GM12874 (cell line): ENCODE measurements around the gene PAGE4.
A peak's percentile ranks its signal among the peaks of the same experiment; 100 is the strongest.

Experiments
- CTCF ChIP-seq: IDR thresholded peaks from 2 replicates; pipeline ENCODE4 v1.5.1; 2011; ENCODE audit warnings: low read depth, mild to moderate bottlenecking, control low read depth, low read length, moderate library complexity; ENCODE audit not compliant: insufficient read depth

The PAGE4 gene

GRCh38 chrX:49816435-49816834 is 12.7 kb upstream of the PAGE4 start:
- TF ChIP-seq CTCF = no peak

- TF ChIP-seq CTCF = peak; percentile 51
Measured at GRCh38 chrX:49838374-49838773, 9.3 kb downstream of the PAGE4 start.

- TF ChIP-seq CTCF = peak; percentile 39; the same call in 1 of the 2 replicates
Measured at GRCh38 chrX:49840679-49841078, 11.6 kb downstream of the PAGE4 start.

- TF ChIP-seq CTCF = no peak
Measured at GRCh38 chrX:49842621-49843020, 13.5 kb downstream of the PAGE4 start.

- TF ChIP-seq CTCF = no peak
Measured at GRCh38 chrX:49844611-49845010, 15.5 kb downstream of the PAGE4 start.

- no peak for TF ChIP-seq CTCF
Measured at GRCh38 chrX:49845701-49846403, 16.7 kb downstream of the PAGE4 start.

- no peak for TF ChIP-seq CTCF
Measured at GRCh38 chrX:49846522-49846921, 17.4 kb downstream of the PAGE4 start.

GRCh38 chrX:49848275-49848674 is 19.2 kb downstream of the PAGE4 start:
- no peak for TF ChIP-seq CTCF
